ENCODE data around the gene BMP10. TPM values are rescaled to one million over a fixed set of nuclear protein-coding genes. Genes with fewer than 3 reads are reported as not detected.

Gene BMP10
- total and polyA plus RNA-seq, 5 donors = 153 to 6,380 (median 2,689) TPM

GRCh38 chr2:68853915-68854314 lies 17.3 kb downstream of the BMP10 start:
- H3K27me3 ChIP-seq (ENCODE audit: control insufficient read depth, insufficient read depth) = no peaks in the 10 kb centered on the region
- ATAC-seq (peak; percentile 83 to 87), DNase-seq (peak in 1 of 3 donors; percentile 48)
- H3K4me1 ChIP-seq (ENCODE audit: control insufficient read depth, insufficient read depth, low read length) = no peaks in the 10 kb centered on the region
- 35% methylated on average over 4 of the region's 4 CpGs for WGBS
- no peak overlapping the region for H3K4me3 ChIP-seq (ENCODE audit: low read length)
- H3K27ac ChIP-seq (ENCODE audit: low read length) = no peak overlapping the region
- no peaks in the 10 kb centered on the region for H3K9me3 ChIP-seq (ENCODE audit: control insufficient read depth, low read length)
- intact Hi-C loops (cut with DNase I) = no loop called here

GRCh38 chr2:68853035-68853434 lies 18.2 kb downstream of the BMP10 start:
- H3K9me3 ChIP-seq (ENCODE audit: control insufficient read depth, low read length) = no peaks in the 10 kb centered on the region
- DNase-seq = no peak
- no peak overlapping the region for H3K4me3 ChIP-seq (ENCODE audit: low read length)
- no peaks in the 10 kb centered on the region for H3K27me3 ChIP-seq (ENCODE audit: control insufficient read depth, insufficient read depth)
- H3K27ac ChIP-seq (ENCODE audit: low read length) = no peak overlapping the region
- no peak for ATAC-seq
- intact Hi-C loops (cut with DNase I) = no loop called here
- no peaks in the 10 kb centered on the region for H3K4me1 ChIP-seq (ENCODE audit: control insufficient read depth, insufficient read depth, low read length)
- 75% methylated on average over 2 of the region's 2 CpGs for WGBS

- no peak overlapping the region for H3K4me3 ChIP-seq (ENCODE audit: low read length)
- 77% methylated on average over 3 of the region's 3 CpGs for WGBS
- H3K9me3 ChIP-seq (ENCODE audit: control insufficient read depth, low read length) = no peaks in the 10 kb centered on the region
- no peak overlapping the region for H3K27ac ChIP-seq (ENCODE audit: low read length)
- H3K27me3 ChIP-seq (ENCODE audit: control insufficient read depth, insufficient read depth) = no peaks in the 10 kb centered on the region
- intact Hi-C loops (cut with DNase I) = no loop called here
- no peak for ATAC-seq
- DNase-seq = no peak
- no peaks in the 10 kb centered on the region for H3K4me1 ChIP-seq (ENCODE audit: control insufficient read depth, insufficient read depth, low read length)
Observed at GRCh38 chr2:68850524-68850923, 20.7 kb downstream of the BMP10 start.

GRCh38 chr2:68849579-68850030 lies 21.6 kb downstream of the BMP10 start:
- Histone ChIP-seq H3K27me3 (ENCODE audit: control insufficient read depth, insufficient read depth) (no peaks in the 10 kb centered on the region), H3K4me1 (ENCODE audit: control insufficient read depth, insufficient read depth, low read length) (no peaks in the 10 kb centered on the region), H3K4me3 (ENCODE audit: low read length) (no peak overlapping the region), H3K27ac (ENCODE audit: low read length) (no peak overlapping the region), H3K9me3 (ENCODE audit: control insufficient read depth, low read length) (no peaks in the 10 kb centered on the region)
- no peak for DNase-seq
- WGBS = 49% methylated on average over 4 of the region's 4 CpGs
- intact Hi-C loops (cut with DNase I) = no loop called here
- ATAC-seq = peak in 1 of 2 donors; percentile 46

DNA sequence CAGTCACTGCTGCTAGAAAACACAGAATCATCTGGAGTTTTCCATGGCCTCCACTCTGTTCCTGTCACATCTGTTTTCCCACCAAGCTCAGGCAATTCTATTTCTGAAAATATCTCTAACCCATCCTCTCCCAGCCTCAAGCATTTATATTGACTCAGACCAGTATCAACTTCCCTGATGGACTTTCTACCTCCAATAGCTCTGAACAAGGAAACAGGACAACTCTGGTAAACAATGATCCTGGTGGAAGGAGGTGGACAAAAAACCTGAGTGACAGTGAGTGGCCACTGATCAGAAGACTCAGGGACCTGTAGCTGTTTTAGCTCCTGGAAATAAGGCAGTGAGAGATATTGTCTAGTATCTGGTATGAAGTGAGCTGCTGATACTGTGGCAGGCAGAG lies 23.4 kb downstream of the BMP10 start:
- intact Hi-C loops (cut with DNase I) = no loop called here
- ATAC-seq = no peak
- Histone ChIP-seq H3K9me3 (ENCODE audit: control insufficient read depth, low read length) (no peaks in the 10 kb centered on the region), H3K4me1 (ENCODE audit: control insufficient read depth, insufficient read depth, low read length) (no peaks in the 10 kb centered on the region), H3K4me3 (ENCODE audit: low read length) (no peak overlapping the region), H3K27me3 (ENCODE audit: control insufficient read depth, insufficient read depth) (no peaks in the 10 kb centered on the region), H3K27ac (ENCODE audit: low read length) (peak overlapping the region; percentile 39)
- DNase-seq = no peak

- ATAC-seq (peak; percentile 92 to 94), DNase-seq (peak; percentile 25 to 71 (median 62))
- intact Hi-C loops (cut with DNase I) = no loop called here
- Histone ChIP-seq H3K27ac (ENCODE audit: low read length) (peak overlapping the region; percentile 33), H3K4me3 (ENCODE audit: low read length) (no peak overlapping the region), H3K9me3 (ENCODE audit: control insufficient read depth, low read length) (no peaks in the 10 kb centered on the region), H3K27me3 (ENCODE audit: control insufficient read depth, insufficient read depth) (no peaks in the 10 kb centered on the region), H3K4me1 (ENCODE audit: control insufficient read depth, insufficient read depth, low read length) (no peaks in the 10 kb centered on the region)
- WGBS = 47% methylated on average over 3 of the region's 3 CpGs
Observed at GRCh38 chr2:68846091-68846490, 25.1 kb downstream of the BMP10 start.

- Histone ChIP-seq H3K4me1 (ENCODE audit: control insufficient read depth, insufficient read depth, low read length) (no peaks in the 10 kb centered on the region), H3K27me3 (ENCODE audit: control insufficient read depth, insufficient read depth) (no peaks in the 10 kb centered on the region), H3K27ac (ENCODE audit: low read length) (no peak overlapping the region), H3K4me3 (ENCODE audit: low read length) (no peak overlapping the region), H3K9me3 (ENCODE audit: control insufficient read depth, low read length) (no peaks in the 10 kb centered on the region)
- WGBS = 83% methylated on average over 2 of the region's 2 CpGs
- no peak for DNase-seq
- intact Hi-C loops (cut with DNase I) = no loop called here
- ATAC-seq = no peak
Observed at GRCh38 chr2:68845043-68845442, 26.2 kb downstream of the BMP10 start.

GRCh38 chr2:68839260-68839833 lies 31.9 kb downstream of the BMP10 start:
- no peak overlapping the region for H3K4me3 ChIP-seq (ENCODE audit: low read length)
- H3K4me1 ChIP-seq (ENCODE audit: control insufficient read depth, insufficient read depth, low read length) = no peaks in the 10 kb centered on the region
- H3K27me3 ChIP-seq (ENCODE audit: control insufficient read depth, insufficient read depth) = no peaks in the 10 kb centered on the region
- intact Hi-C loops (cut with DNase I) = loop anchor here in 1 of 4 donors (5.0 kb wide), 1 partner anchor 87 kb away; no protein-coding TSS in a partner anchor
- ATAC-seq (peak in 1 of 2 donors; percentile 33), DNase-seq (no peak)
- H3K27ac ChIP-seq (ENCODE audit: low read length) = no peak overlapping the region
- 81% methylated on average over 2 of the region's 2 CpGs for WGBS
- no peaks in the 10 kb centered on the region for H3K9me3 ChIP-seq (ENCODE audit: control insufficient read depth, low read length)

DNA sequence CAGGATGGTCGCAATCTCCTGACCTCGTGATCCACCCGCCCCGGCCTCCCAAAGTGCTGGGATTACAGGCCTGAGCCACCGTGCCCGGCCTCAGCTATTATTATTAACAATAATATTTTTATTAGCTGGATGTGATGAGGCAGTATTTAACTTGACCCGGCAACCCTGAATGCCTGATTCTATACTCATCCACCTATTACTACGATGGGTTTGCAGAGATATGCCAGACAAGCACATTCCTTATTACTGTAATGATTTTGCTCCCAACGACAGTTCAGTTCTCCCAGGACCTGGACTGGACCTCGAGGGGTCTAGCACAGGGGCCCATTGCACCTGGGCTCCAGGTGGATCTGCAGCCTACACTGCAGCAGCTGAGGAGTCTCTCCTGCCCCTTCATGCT lies 32.6 kb downstream of the BMP10 start:
- intact Hi-C loops (cut with DNase I) = loop anchor here in 1 of 4 donors (5.0 kb wide), 1 partner anchor 86 kb away; no protein-coding TSS in a partner anchor
- Histone ChIP-seq H3K9me3 (ENCODE audit: control insufficient read depth, low read length) (no peaks in the 10 kb centered on the region), H3K27ac (ENCODE audit: low read length) (no peak overlapping the region), H3K4me3 (ENCODE audit: low read length) (no peak overlapping the region), H3K27me3 (ENCODE audit: control insufficient read depth, insufficient read depth) (no peaks in the 10 kb centered on the region), H3K4me1 (ENCODE audit: control insufficient read depth, insufficient read depth, low read length) (no peaks in the 10 kb centered on the region)
- 92% methylated on average over 10 of the region's 10 CpGs for WGBS
- DNase-seq (no peak), ATAC-seq (no peak)

- no peak for DNase-seq
- 74% methylated on average over 3 of the region's 3 CpGs for WGBS
- Histone ChIP-seq H3K4me3 (ENCODE audit: low read length) (no peak overlapping the region), H3K9me3 (ENCODE audit: control insufficient read depth, low read length) (no peaks in the 10 kb centered on the region), H3K4me1 (ENCODE audit: control insufficient read depth, insufficient read depth, low read length) (no peaks in the 10 kb centered on the region), H3K27me3 (ENCODE audit: control insufficient read depth, insufficient read depth) (no peaks in the 10 kb centered on the region), H3K27ac (ENCODE audit: low read length) (no peak overlapping the region)
- intact Hi-C loops (cut with DNase I) = loop anchor here in 2 of 4 donors (2.0 to 5.0 kb wide), 2 partner anchors 85 to 86 kb away; no protein-coding TSS in a partner anchor
- ATAC-seq = no peak
Observed at GRCh38 chr2:68837861-68838341, 33.3 kb downstream of the BMP10 start.

GRCh38 chr2:68837164-68837860 lies 33.9 kb downstream of the BMP10 start:
- no peaks in the 10 kb centered on the region for H3K4me1 ChIP-seq (ENCODE audit: control insufficient read depth, insufficient read depth, low read length)
- ATAC-seq (peak; percentile 40 to 53), DNase-seq (peak; percentile 67 to 91 (median 85))
- H3K27me3 ChIP-seq (ENCODE audit: control insufficient read depth, insufficient read depth) = no peaks in the 10 kb centered on the region
- no peak overlapping the region for H3K4me3 ChIP-seq (ENCODE audit: low read length)
- H3K27ac ChIP-seq (ENCODE audit: low read length) = no peak overlapping the region
- WGBS = 63% methylated on average over 15 of the region's 15 CpGs
- intact Hi-C loops (cut with DNase I) = loop anchor here in 2 of 4 donors (2.0 to 5.0 kb wide), 2 partner anchors 85 kb away; no protein-coding TSS in a partner anchor
- H3K9me3 ChIP-seq (ENCODE audit: control insufficient read depth, low read length) = no peaks in the 10 kb centered on the region
